NK-92 (cell line): ENCODE results near the gene DECR2.
"Not testable (repeated sequence)": the region's sequence is repeated elsewhere in the genome, so short reads cannot be mapped to it uniquely, and the experiment has no call there.

ENCODE experiments used
- DNase-seq: peaks from one replicate; lab custom pipeline; 2025; ENCODE audit not compliant: unreplicated experiment; lab: John Stamatoyannopoulos, UW

DECR2 gene

GRCh38 chr16:399340-400019 is 2.2 kb upstream of the DECR2 start:
- DNase-seq = no peak

- DNase-seq = no peak
Observed at GRCh38 chr16:400061-400591, 1.6 kb upstream of the DECR2 start.

GRCh38 chr16:404971-405486 is 3.3 kb downstream of the DECR2 start:
- DNase-seq = no peak

DNA sequence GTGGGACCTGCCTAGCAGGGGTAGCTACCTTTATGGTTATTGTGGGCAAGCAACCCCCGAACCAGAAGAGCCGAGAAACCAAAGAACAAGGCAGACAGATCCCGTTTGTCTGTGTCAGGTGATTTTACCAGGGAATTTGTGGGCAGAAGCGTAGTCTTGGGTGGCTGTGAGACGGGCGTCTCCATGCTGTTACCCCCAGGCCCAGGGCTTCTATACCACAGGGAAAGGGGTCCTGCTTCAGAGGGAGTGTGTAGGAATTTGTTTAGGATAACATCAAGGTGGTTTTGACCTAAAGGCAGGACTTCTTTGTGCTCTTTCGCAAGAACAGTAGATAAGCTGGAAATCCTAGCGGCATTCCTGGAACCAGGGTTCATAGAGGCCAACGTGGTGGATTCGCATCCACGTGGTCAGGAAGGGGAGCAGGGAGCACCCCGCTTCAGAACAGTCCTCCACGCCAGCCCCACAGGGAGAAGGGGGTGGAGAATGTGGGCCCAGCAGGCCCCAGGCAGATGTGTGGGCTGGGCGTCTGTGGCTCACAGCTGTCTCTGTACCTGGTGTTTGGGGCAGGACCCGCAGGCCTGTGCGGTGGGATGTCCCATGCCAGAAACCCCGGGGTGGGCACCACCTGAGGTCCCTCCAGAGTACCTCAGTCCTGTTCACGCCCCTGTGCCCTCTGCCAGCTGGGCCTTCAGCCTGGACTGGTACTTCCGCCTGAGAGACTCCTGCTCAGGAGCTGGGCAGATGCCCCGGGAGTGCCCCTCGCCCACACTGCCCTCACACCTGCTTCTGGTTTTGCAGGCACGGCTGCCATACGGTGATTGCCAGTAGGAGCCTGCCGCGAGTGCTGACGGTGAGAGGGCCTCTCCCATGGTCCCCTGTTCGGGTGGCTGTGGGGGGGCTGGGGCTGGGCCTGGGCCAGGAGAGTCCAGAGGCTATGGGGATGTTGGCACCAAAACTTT is 4.1 kb downstream of the DECR2 start:
- no peak for DNase-seq

DNA sequence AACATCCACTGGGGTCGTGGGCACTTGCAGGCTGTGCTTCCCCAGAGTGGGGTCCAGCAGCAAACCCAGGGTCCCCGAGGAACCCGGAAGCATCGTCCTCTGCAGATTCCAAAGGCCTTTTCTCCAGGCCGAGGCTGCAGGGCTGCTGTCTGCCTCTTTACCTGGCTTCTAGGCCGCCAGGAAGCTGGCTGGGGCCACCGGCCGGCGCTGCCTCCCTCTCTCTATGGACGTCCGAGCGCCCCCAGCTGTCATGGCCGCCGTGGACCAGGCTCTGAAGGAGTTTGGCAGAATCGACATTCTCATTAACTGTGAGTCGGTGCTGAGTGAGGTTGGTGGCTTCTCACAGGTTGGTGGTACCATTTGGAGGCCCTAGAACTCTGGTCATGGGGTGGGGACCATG is 5.6 kb downstream of the DECR2 start:
- DNase-seq = no peak

GRCh38 chr16:410516-411178 is 9.0 kb downstream of the DECR2 start:
- DNase-seq = no peak

DNA sequence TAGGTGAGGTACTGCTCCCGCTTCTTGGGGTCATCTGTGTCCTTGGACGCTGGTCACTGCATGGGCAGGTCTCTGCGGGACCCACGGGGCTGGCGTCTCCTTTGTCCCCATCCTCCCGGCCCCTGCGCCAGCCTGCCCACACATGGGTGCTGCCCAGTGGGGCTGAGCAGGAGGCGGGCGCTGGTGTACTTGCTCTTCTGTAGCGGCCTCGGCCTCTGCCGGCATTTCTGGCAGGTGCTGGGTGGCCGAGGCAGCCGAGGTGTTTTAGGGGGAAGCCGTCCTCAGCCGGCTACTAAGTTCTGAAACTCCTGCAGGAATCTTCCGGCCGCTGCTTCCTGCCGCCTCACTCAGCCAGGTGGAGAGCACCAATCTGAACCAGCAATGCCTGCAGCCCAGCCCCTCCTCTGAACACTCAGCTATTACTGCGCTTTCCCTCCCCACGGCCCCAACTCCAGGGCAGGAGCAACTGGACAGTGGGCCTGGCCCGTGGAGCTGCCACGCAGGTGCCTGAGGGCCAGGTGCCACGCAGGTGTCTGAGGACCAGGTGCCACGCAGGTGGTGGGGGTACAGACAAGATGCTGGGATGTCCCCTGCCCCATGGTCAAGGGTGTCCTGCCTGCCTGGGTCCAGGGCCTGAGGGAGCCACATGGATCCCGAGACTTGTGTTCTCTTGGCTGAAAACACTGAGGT is 10.0 kb downstream of the DECR2 start:
- DNase-seq = no peak

GRCh38 chr16:414395-415169 is 12.9 kb downstream of the DECR2 start:
- no peak for DNase-seq

DNA sequence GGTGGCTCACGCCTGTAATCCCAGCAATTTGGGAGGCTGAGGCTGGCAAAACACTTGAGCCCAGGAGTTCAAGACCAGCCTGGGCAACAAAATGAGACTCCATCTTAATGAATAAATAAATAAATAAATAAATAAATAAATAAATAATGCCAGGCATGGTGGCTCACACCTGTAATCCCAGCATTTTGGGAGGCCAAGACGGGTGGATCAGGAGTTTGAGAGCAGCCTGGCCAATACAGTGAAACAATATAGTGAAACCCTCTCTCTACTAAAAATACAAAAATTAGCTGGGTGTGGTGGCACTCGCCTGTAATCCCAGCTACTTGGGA is 13.4 kb downstream of the DECR2 start:
- not testable (repeated sequence) for DNase-seq

GRCh38 chr16:422179-422578 is 20.5 kb downstream of the DECR2 start:
- not testable (repeated sequence) for DNase-seq

GRCh38 chr16:424033-424622 is 22.4 kb downstream of the DECR2 start:
- no peak for DNase-seq

- no peak for DNase-seq
Observed at GRCh38 chr16:424623-425081, 23.0 kb downstream of the DECR2 start.

- no peak for DNase-seq
Observed at GRCh38 chr16:425082-425718, 23.5 kb downstream of the DECR2 start, which contains the start of gene RAB11FIP3. Gene RAB11FIP3 (plus strand): TSS chr16:425649. CDS start chr16:426007, 358 bp downstream.

DNA sequence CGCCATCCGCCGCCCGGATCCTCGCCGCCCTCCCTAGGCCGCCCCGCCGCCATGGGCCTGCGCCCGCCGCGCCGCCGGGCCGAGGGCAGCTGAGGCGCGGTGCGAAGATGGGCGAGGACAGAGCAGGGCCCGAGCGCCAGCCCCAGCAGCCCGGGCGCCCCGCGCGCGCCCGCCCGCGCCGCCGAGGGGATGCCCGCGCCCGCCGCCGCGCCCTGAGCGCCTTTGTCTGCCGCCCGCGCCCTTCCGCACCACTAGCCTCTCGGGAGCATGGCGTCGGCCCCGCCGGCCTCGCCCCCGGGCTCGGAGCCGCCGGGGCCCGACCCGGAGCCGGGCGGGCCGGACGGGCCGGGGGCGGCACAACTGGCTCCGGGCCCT is 24.0 kb downstream of the DECR2 start:
- no peak for DNase-seq

DNA sequence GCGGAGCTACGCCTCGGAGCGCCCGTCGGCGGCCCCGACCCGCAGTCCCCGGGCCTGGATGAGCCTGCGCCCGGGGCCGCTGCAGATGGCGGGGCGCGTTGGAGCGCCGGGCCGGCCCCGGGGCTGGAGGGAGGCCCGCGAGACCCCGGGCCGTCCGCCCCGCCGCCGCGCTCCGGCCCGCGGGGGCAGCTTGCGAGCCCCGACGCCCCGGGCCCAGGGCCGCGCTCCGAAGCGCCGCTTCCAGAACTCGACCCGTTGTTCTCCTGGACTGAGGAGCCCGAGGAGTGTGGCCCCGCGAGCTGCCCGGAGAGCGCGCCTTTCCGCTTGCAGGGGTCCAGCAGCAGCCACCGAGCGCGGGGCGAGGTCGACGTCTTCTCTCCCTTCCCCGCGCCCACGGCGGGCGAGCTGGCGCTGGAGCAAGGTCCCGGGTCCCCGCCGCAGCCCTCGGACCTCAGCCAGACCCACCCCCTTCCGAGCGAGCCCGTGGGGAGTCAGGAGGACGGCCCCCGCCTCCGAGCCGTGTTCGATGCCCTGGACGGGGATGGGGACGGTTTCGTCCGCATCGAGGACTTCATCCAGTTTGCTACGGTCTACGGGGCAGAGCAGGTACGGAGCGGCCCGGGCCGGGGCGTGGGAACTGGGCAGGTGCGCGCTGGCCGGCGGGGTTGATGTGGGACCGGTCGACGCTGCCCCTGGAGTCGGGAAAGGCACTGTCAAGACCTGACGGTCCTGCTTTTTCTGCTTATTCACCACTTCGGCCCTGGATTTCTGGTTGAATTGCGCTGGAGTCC is 24.6 kb downstream of the DECR2 start:
- no peak for DNase-seq

DNA sequence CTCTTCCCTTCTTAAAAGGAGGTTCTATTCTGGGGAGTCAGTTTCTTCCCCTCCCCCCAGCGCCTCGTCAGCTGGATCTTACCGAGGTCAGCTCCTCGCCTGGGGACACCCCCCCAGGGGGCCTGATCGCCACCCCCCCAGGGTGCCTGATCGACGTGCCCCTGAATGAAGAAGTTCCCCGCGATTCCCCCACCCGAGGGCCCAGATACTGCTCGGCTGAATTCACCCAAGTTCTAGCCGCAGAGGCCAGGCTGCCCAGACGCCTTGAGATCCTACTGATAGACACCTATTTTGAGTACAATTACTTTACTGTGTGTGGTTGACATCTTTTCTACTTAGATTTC is 25.2 kb downstream of the DECR2 start:
- DNase-seq = no peak

DNA sequence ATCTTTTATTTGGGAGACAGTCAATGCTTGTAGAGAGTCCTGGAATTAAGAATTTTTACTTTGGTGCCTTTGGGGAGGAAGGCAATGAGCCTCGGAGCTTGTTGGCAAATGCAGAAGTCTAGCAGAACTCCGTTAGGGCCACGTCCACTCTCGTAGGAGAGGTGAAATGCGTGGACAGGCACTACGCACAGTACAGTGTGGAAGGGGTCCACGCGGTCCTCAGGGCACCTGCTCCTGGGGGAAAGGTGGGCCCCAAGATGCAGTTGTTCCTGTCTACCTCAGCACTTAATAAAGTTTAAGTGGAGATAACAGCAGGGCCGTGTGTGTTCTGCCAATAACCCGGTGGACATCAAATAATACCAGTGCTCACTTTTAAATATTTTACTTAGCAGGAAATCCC is 25.6 kb downstream of the DECR2 start:
- no peak for DNase-seq

- no peak for DNase-seq
Observed at GRCh38 chr16:430904-431303, 29.2 kb downstream of the DECR2 start.
